ENCODE data around the gene DDX27.

DNA sequence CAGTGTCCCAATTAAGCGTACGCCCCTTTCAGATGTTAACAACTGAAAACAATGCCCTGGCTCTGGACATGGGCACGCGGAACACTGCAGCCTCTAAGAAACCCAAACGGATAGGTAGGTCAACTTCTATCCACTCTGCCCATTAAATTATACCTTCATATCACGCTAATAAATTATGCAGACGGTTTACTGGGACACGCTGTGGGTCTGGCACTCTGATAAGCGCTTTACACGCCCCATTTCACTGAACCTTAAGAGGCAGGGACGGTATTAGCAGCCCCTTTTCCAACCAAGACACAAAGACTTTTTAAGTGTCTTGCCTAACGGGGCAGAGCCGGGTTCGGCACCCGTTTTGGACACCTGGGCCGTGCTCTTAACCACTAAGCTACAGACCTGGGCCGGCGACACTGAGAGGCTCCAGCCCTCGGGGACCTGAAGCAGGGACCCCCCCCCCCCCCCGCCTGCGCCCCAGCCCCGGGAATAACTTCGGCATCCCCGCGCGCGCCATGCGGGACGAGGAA lies 31.8 kb upstream of the DDX27 start:
- TF ChIP-seq BHLHE40 (IDR thresholded peaks at IDR 0.05; ENCODE audit: borderline replicate concordance) (no peak), FOXA1 (IDR thresholded peaks at IDR 0.05) (no peak), CTBP1 (IDR thresholded peaks at IDR 0.05; ENCODE audit: borderline replicate concordance) (no peak), SP1 (IDR thresholded peaks at IDR 0.05) (no peak), FOXM1 (IDR thresholded peaks at IDR 0.05; ENCODE audit: borderline replicate concordance) (no peak), L3MBTL2 (conservative IDR thresholded peaks at IDR 0.05) (no peak), TARDBP (IDR thresholded peaks at IDR 0.05) (no peak), ELF4 (IDR thresholded peaks at IDR 0.05) (no peak)
